D341Med (cell line): Measurements from ENCODE around the gene ZNF329.
"Not testable (repeated sequence)": the region's sequence is repeated elsewhere in the genome, so short reads cannot be mapped to it uniquely, and the experiment has no call there.

Experiments used
- DNase-seq: peaks from one replicate; pipeline ENCODE4 v3.0.0; 2012; ENCODE audit warnings: low spot score

Gene ZNF329

DNA sequence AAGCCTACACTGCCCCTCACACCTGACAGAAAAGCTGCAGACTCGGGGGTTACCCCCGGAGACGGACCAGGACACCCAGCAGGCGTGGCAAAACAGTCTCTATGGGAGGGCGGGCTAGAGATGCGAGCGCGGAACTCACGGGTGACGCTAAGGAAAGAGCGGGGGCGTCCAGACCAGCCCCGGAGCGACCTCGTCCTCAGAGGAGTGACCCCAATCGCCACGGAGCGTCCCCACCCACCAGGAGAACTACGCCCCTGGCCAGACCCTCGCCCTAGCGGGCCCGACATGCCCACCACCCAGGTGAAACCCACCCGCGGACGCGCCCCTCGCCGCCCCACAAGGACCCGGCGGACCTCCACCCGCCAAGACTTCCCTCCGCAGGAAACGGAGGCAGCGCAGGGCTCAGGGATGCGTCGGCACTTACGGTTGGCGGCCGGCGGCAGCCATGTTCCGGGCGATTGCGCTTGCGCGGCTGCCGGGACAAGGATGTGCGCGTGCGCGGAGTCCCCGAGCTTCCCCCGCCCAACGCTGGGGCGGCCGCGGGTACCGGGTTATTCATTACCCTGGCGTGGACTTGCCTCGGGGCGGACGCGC, at the start of gene ZNF329:
Gene ZNF329 (minus strand): TSS at position 462 of the 594 bp plus-strand sequence. CDS start 21,286 bp downstream, outside the sequence.
- DNase-seq, result peak; percentile 99

DNA sequence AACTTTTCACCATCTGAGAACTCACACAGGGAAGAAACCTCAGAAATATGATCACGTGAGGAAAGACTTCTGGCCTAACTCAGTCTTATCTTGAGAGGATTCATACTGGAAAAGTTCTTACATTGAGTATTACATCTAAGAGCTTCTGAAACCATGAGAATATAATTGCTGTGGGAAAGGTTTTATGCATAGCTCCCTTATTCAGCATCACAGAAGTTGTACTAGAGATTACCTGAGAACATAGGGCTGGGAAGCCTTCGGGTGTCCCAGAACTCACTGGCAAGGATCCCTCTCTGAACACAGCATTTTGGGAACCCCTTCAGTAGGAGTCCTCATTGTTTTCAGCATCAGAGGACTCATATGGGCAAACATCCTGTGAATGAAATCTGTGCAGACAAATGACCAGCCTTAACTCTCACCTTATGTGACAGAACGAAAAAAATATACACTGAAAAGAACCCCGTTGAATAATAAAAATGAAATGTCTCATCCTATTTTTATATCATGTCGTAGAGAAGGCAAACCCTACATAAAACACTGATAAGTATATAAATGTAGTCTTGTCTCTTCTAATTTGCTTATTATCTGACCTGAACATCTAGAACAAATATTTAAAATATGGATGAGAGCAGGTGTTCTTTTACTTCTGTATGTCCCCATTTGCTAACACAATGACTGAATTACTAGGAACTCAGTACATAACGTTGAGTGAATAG, 46.5 kb upstream of the ZNF329 start:
- no peak for DNase-seq

GRCh38 chr19:58183817-58184215, 33.2 kb upstream of the ZNF329 start:
- no peak for DNase-seq

DNA sequence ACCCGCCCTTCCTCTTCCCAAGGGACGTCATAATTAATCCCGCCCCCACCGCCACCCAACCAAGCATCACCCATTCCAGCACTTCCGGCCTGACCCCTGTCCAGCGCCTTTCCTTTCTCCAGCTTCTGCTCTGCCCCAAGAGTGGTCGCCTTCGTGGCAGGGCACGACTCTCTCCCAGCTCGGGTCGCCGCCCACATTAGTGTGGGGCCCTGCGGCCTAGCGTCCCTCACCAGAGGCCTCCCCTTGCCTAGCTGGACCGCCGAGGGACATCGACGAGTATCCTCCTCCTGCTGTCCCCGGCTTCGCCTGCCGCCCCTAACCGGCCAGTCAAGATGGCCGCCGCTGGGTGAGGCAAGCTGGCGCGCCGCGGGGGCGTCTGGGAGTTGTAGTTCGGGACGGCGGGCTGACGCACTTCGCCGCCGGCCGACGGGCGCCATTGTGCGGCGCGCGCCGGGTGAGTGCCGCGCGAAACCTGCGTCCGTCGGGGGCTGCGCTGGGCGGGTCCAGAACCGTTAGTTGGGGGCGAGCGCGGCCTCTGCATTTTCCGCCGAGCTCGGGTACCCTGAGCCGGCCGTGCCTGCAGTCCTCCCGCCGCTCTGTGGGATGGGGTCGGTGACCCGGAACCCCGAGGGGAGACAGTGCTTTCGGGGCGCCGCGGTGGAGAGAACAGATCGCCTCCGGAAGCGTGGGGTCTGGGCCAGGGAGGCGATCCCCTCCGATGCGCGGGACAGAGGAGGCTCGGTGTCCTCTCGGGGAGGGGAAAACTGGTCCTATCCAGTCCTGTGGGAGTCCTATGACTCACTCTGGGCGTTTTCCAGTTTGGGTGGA, 32.6 kb upstream of the ZNF329 start, which contains the start of gene ZNF274:
Gene ZNF274 (plus strand): TSS at position 73 of the 828 bp plus-strand sequence. CDS start 905 bp downstream, outside the sequence.
- peak; percentile 98 for DNase-seq

DNA sequence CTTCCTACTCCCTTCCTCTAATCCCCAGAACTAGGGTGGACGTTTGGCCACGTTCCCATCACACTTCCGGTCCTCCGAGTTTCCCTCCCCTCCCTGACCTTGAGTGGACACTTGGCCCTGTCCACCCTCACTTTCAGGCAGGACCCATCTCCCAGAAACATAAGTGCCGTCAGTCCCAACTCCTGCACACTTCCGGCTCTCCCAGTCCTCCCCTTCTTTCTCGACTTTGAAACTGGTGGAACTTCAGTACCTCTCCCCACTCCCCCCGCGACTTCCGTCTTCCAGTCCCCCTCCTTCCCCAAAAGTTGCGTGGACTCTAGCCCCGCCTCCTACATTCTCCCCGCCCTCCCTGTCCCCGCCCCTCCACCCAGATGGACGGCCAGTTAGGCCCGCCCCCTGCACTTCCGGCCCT, 32.0 kb upstream of the ZNF329 start:
- DNase-seq, result peak; percentile 84

DNA sequence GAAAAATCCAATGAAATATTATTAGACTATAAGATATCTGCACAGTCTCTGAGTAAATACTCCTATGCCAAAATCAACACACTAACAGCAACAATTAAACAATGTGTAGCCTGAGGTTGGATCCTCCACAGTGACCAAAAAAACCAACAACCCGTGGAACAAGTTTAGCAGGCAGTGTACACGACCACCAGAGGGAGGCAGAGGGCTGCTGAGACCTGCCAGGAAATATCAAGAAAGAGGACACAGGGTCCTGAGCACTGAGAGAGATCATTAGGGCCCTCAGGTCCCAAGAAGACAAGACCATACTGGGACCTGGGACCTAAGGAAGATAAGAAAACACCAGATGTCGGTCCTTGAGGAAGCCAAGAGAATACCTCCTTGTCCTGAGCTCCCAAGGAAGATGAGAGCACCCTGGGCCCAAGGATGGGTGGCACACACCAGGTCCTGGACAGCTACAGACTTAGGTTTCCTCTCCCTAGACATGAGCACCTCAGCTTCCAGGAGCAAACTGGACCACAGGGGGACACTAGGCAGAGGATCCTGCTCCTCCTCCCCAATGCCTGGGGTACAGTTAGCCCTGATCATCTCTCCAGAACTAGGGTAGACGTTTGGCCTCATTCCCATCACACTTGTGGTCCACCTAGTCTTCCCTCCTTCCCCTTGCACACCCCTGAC, 31.4 kb upstream of the ZNF329 start:
- peak; percentile 52 for DNase-seq

- DNase-seq, result no peak
Measured at GRCh38 chr19:58170860-58171259, 20.3 kb upstream of the ZNF329 start.

DNA sequence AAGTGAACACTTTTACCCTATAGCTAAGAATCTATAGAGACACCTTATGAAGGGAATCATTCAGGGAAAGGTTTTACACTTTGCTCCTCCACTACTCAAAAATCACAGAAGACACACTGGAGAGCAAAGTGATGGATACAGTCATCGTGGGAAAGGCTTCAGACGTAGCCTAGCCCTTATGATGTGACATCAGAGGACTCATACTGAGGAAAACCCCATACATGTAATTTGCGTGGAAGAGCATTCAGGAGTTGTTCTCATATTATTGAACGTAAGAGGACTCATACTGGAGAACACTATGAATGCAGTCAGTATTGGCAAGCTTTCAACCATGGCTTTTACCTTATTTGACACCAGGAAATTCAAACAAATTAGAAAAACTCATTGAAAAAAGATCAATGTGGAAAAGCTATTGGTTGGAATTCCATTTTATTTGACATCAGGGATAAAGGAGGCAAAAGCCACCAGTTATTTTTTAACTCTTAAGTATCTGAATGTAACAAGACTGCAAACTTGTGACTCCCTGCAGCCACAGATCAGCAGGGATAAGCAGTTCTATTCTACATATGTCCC, 16.2 kb upstream of the ZNF329 start:
- no peak for DNase-seq

- DNase-seq, result no peak
Measured at GRCh38 chr19:58166268-58166667, 15.7 kb upstream of the ZNF329 start.

DNA sequence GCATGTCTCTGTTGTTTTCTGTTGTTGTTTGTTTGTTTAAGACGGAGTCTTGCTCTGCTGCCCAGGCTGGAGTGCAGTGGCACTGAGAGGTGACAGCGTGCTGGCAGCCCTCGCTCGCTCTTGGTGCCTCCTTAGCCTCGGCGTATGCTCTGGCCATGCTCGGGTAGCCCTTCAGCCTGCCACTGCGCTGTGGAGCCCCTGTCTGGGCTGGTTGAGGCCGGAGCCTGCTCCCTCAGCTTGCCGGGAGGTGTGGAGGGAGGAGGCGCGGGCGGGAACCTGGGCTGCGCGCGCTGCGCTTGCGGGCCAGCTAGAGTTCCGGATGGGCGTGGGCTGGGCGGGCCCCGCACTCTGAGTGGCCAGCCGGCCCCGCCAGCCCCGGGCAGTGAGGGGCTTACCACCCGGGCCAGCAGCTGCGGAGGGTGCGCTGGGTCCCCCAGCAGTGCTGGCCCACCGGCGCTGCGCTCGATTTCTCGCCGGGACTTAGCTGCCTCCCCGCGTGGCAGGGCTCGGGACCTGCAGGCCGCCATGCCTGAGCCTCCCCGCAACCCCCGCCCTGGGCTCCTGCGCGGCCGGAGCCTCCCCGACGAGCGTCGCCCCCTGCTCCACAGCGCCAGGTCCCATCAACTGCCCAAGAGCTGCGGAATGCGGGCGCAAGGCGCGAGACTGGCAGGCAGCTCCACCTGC, 6.6 kb upstream of the ZNF329 start:
- no peak for DNase-seq

DNA sequence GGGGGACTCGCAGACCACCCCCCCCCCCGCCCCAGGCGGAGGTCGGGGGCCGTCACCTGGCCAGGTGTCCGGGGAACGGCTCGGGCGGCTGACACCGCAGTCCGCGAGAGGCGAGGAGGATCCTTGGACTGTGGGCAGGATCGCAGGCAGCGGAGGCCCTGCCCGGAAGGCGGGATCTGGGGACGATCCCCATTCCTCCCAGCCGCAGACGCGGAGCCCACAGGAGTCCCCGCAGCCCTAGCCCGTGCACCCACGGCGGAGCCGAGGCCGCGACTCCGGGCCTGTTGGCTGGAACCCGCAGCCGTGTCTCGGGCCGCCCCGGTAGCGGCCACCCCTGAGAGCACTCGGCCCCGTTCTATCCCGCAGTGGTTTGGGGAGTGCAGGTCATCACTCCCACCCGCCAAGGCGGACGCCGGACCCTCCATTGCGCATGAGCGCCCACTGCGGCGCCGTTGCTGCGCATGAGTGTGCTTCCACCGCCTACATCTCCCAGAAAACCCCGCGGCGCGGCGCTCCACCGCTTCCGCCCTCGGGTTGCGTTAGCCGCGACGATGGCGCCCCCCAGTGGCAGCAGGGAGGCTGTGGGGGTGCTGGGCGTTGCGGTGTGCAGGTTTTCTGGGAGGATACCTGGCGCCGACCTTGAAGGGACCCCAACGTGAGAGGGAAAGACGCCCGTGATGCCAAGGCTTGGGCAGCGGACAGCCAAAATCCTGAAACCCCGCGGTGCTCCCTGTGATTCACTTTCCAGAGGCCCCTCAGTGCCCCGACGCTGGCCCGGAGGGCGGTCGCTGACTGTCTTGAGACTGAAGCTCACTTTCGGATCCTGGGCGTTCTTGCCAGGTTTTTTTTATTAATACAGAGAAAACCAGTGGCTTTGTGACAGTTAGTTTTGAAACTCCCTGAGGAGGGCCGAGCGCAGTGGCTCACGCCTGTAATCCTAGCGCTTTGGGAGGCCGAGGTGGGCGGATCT, 4.4 kb upstream of the ZNF329 start:
- DNase-seq, result peak; percentile 95

GRCh38 chr19:58154287-58154678, 3.7 kb upstream of the ZNF329 start:
- DNase-seq, result no peak

DNA sequence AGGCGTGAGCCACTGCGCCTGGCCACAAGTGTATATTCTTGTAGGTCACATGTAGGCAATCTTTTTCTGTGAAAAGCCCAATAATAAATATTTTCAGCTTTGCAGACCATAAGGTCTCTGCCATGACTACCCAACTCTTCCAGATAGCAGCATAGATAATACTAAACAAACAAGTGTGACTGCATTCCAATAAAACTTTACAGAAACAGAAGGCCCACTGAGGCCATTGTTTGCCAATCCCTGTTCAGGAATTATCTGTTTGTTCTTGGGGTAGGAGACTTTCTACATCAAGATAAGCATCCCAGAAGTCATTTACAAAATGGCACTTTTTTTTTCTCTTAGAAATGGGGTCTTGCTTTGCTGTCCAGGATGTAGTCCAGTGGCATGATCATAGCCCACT, 2.8 kb upstream of the ZNF329 start:
- DNase-seq, result no peak

DNA sequence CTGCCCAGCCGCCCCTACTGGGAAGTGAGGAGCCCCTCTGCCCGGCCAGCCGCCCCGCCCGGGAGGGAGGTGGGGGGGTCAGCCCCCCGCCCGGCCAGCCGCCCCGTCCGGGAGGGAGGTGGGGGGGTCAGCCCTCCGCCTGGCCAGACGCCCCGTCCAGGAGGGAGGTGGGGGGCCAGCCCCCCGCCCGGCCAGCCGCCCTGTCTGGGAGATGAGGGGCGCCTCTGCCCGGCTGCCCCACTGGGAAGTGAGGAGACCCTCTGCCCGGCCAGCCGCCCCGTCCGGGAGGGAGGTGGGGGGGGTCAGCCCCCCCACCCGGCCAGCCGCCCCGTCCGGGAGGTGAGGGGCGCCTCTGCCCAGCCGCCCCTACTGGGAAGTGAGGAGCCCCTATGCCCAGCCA, 3.1 kb downstream of the ZNF329 start:
- not testable (repeated sequence) for DNase-seq

DNA sequence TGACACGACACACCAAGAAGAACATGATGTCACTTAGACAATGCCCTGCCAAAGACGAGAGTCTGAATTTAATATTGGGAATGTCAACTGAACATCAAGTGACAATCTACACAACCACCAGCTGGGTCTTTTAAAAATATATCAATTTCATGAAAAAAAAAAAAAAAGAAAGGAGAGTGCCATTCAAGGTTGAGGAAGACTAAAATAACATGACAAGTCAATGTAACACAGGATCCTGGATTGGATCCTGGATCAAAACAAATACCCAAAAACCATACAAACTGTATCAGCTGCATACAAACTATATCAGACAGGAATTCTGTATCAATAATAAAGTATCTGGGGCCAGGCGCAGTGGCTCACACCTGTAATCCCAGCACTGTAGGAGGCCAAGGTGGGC, 4.7 kb downstream of the ZNF329 start:
- DNase-seq, result no peak

DNA sequence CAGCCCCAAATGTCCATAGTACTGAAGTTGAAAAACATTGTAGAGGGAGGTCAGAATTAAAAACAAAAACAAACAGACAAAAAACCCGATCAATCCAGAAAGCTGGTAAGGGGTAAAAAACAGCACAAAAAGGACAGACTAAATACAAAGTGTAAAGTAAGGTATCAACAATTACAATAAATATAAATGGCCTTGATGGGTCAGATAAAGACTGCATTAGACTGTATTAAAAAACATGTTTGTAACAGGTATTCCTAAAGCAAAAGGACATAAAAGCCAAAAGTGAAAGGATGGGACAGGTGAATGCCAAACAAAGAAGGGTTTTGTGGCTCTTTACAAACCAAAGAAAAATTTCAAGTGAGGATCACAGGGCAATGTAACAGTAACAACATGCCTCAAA, 16.3 kb downstream of the ZNF329 start:
- DNase-seq, result no peak

DNA sequence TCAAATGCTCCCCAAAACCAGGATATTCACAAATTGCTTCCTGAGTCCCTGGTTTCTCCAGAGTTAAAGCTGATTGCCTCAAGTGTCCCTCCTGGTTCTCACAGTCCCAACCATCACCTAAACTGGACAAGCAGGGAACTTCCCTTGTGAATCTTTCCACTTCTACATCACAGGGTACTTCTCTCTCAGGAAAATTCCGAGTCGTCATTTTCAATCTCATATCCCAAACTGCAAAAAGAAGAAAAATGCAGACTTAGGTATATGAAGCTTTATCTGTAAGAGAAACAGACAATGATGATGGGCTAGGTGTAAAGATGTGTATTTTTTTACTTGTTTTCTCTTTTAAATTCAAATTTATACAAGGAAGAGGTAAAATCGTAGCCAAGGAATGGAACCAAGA, 21.3 kb downstream of the ZNF329 start:
- no peak for DNase-seq

DNA sequence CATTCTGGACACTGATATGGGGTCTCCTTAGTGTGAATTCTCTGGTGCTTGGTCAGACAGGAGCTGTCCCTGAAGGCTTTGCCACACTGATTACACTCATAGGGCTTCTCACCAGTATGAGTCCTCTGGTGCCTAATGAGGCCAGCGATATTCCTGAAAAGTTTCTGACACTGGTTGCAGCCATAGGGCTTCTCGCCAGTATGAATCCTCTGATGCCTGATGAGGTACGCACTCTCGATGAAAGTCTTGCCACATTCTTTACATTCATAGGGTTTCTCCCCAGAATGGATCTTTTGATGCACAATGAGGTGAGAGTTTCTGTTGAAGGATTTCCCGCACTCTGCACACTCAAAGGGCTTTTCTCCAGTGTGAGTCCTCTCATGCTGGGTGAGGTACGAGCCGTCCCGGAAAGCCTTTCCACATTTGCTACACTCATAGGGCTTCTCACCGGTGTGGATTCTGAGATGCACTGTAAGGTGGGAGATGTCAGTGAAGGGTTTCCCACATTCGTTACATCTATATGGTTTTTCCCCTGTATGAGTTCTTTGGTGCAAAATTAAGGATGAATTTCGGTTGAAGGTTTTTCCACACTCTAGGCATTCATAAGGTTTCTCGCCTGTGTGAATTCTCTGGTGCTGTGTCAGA, 22.4 kb downstream of the ZNF329 start:
- DNase-seq, result no peak

GRCh38 chr19:58123354-58123753, 27.2 kb downstream of the ZNF329 start:
- no peak for DNase-seq
